Measurements from ENCODE around the gene PTPA.
"Not testable (repeated sequence)": the region's sequence is repeated elsewhere in the genome, so short reads cannot be mapped to it uniquely, and the experiment has no call there.

Gene PTPA

DNA sequence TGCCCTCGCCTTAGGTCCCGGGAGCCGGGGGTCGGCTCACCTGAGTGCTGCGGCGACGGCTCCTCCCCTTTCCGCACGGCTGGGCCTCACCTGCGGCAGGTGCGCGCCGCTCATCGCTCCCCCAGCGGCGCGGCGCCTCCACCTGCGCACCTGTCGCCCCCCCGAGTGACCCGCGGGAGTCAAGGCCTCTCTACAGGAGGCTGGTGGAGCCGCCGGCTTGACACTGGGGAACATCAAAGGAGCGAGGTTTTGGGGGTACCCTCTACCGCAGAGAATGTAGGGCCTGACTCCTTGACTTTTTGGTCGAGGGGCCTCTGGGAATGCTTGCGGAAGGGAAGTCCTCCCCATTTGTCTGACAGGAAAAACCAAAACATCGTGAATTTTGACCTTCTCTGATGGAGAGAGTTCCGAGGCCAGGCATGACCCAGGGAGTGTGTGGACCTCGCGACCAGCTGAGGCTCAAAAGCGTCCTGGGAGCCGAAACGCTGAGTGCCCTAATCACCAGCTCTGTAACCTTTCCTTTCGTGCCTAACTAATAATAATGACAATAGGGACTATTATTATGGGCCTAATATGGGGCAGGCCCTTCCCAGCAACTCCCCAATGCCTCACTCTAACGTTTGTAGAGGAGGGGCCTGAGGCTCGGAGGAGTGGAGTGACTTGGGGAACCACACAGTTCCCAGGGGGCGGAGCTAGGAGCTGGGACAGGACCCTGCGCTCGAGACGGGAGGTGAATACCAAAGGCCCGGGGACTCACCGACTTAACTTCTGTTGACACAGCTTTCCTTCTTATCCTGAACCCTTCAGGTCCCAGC is 67.6 kb downstream of the PTPA start:
- DNase-seq: no peak

GRCh38 chr9:129181246-129181645 is 70.0 kb downstream of the PTPA start:
- no peak for DNase-seq

GRCh38 chr9:129182122-129182521 is 70.9 kb downstream of the PTPA start:
- no peak for DNase-seq

DNA sequence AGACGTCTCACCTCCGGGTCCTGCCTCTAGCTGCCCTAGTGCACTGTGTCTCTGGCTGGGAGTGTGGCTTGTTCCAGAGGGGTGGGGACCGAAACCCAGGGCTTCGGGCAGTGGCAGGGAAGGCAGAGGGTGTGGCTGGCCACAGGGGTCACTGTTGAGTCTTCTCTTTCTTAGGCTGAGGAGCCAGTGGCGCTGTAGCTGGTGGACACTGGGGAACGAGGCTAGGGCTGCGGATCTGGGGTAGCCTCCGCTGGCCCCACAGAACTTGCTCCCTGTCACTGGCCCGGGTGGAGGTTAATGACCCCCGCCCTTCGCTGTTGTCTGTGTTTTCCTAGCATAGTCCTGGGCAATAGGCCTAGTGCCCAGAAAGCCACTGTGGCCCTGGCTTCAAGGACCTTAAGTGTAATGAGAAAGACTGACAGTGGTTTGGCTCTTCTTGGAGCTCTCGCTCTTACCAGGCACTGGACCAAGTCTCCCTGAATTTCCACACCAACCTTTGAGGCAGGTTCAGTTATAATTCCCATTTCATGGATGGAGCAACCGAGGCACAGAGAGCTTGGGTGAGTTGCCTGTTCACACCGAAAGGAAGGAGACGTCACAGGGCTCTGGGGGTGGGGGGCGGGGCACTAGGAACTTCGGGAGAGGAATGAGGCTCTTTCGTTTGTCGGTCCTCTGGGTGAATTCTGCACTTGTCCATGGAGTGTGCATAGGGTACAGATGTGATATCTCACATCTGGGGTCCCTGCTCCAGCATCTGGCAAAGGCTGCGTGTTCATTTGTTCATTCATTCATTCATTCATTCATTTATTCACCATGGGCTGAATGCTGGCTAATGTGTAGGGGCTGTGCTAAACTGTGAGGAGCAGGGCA is 71.6 kb downstream of the PTPA start:
- DNase-seq: no peak

DNA sequence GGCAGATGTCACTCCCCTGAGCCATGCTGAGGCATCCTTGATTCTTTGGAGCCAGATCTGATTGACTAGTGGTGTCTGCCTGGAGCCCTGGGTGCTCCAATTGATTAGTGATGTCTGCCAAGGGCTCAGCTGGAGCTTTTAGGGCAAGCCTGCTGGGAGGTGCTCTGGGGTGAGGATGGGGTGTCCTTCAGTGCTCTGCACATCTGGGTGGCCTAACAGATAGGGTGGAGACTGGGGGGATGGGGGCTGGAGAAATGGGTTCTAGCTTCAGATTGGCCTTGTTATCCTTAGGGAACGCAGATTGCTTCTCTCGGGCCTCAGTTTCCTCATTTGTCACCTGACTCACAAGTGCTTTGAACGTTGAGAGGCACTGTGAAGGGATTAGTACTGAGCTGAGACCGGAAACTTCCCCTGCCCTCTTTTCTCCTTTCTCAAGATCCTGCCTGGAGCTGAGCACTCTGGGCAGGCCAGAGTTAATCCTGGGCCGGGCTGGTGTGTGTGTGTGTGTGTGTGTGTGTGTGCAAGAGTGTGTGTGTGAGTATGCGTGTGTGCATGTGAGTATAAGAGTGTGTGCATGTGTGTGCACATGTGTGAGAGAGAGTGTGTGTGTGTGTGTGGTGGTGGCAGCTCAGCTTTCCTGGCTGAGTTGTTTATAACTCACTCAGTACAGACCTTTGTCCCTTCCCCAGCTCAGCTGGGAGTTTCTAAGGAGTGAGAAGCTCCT is 72.4 kb downstream of the PTPA start:
- DNase-seq: no peak

DNA sequence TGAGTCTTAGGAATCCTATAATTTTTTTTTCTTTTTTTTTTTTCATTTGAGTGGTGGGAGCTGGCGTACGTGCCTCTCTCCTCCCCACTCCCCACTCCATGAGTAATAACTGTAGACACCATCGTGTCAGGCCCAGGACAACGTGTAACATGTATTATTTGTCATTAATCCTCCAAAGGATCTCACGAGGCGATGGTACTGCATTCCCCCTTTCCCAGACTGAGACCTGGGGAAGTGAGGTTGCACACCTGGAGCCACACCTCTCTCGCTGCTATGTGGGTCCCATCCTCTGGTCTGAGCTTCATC is 73.0 kb downstream of the PTPA start:
- DNase-seq: no peak

DNA sequence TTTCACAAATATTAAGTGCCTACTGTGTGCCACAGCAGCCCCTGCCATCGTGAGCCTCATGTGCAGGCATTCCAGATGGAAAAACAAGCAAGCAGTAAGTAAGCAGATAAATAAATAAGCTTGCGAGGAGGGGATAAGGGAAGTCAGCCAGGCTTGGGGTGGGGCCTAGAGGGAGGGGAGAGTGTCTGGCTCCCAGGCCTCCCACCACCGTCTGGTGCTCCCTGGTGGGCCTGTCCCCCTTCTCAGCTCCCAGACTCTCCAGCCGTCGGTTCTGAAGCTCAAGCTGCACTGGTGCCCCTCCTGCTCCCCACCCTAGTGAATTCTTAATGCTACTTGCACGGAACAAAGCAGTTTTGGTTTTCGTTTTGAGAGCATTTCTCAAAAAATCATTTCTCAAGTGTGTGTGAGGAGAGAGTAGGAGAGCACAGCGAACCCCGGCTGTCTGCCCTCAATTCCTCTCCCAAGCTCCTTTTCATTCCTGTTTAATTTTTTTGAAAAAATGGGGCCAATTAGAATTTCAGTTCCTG is 73.4 kb downstream of the PTPA start:
- DNase-seq: no peak

- DNase-seq: no peak
Measured at GRCh38 chr9:129185402-129185801, 74.2 kb downstream of the PTPA start.

- DNase-seq: no peak
Measured at GRCh38 chr9:129185991-129186390, 74.8 kb downstream of the PTPA start.

- DNase-seq: no peak
Measured at GRCh38 chr9:129187042-129187441, 75.8 kb downstream of the PTPA start.

DNA sequence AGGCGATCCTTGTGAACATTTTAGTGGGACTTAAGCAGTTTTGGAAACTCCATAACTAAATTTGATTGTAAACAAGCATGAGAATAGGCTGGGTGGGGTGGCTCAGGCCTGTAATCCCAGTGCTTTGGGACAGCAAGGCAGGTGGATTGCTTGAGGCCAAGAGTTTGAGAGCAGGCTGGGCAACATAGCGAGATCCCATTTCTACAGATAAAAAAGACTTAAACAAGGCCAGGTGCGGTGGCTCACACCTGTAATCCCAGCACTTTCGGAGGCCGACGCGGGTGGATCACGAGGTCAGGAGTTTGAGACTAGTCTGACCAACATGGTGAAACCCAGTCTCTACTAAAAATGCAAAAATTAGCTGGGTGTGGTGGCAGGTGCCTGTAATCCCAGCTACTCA is 78.8 kb downstream of the PTPA start:
- DNase-seq: not testable (repeated sequence)

DNA sequence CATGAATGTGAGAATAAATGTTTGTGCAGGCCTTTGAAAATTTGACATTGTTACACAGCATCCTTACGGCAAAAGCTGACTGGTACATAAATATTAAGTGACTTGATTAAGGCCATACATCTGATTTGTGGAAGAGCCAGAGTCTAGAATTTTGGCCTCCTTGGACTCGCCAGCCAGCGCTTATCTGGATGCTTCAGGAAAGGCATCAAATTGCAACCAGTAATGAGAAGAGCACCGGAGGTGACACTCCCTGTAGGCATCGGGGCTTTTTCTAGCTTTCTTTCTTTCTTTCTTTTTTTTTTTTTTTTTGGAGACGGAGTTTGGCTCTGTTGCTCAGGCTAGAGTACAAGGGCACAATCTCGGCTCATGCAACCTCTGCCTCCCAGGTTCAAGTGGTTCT is 80.0 kb downstream of the PTPA start:
- DNase-seq: no peak

DNA sequence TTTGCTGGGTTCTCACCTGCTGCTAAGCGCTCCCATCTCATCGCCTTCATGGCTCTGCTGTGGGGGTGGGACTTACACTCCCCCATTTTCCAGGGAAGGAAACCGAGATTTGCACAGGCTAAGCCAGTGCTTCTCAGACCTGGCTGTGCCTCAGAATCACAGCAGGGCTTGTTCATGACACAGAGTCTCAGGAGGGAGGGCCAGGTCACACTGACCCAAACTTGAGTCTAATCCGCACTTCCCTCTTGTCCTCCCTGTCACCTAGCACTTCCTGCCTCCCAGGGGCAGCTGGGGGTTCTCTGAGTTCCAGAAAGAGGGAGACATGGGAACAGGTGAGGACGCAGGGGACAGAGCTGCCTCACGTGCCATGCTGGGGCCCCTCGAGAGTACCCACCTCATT is 82.4 kb downstream of the PTPA start:
- DNase-seq: no peak

GRCh38 chr9:129194221-129194620 is 83.0 kb downstream of the PTPA start:
- no peak for DNase-seq

DNA sequence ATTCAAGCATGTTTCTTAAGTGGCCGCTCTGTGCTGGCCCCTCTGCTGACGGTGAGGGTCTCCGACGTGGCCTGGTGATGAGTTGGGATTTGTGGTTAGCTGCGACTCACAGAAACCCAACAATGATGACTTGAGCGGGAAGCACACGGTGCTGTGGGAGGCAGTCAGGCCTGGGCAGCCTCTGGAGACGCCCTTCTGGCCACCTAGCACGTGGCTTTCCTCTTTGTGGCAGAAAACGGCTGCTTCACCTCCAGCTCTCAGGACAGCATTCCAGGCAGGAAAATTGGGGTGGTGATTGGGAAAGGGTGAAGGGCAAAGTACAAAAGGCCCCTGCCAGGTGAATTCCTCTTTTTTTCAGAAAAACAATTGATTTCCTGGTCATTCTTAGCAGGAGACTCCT is 84.4 kb downstream of the PTPA start:
- no peak for DNase-seq

GRCh38 chr9:129197045-129197444 is 85.8 kb downstream of the PTPA start:
- not testable (repeated sequence) for DNase-seq

DNA sequence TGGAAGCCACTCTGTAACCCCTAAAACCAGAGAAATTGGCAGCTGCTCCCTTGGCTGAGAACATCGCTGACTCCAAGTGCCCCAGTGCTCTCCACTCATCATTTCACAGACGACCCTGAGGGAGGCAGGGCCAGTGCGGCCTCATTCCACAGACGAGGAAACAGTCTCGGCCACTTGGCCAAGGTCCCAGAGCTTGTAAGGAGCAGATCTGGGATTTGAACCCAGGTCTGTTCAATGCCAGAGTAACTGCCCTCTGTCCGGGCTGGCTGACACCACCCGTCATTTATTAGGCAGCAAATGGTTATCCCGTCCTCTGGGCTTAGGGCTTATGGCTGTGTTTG is 86.7 kb downstream of the PTPA start:
- no peak for DNase-seq

Data from NCI-H187 (cell line).